NCI-H526 treated with DMSO at 0.1 percent for 48 hours (cell line): ENCODE results near the gene FERMT3.
"Not testable (repeated sequence)": the region's sequence is repeated elsewhere in the genome, so short reads cannot be mapped to it uniquely, and the experiment has no call there.

ENCODE experiments used
- DNase-seq: peaks from one replicate; lab custom pipeline; 2025; lab: John Stamatoyannopoulos, UW

Gene FERMT3

DNA sequence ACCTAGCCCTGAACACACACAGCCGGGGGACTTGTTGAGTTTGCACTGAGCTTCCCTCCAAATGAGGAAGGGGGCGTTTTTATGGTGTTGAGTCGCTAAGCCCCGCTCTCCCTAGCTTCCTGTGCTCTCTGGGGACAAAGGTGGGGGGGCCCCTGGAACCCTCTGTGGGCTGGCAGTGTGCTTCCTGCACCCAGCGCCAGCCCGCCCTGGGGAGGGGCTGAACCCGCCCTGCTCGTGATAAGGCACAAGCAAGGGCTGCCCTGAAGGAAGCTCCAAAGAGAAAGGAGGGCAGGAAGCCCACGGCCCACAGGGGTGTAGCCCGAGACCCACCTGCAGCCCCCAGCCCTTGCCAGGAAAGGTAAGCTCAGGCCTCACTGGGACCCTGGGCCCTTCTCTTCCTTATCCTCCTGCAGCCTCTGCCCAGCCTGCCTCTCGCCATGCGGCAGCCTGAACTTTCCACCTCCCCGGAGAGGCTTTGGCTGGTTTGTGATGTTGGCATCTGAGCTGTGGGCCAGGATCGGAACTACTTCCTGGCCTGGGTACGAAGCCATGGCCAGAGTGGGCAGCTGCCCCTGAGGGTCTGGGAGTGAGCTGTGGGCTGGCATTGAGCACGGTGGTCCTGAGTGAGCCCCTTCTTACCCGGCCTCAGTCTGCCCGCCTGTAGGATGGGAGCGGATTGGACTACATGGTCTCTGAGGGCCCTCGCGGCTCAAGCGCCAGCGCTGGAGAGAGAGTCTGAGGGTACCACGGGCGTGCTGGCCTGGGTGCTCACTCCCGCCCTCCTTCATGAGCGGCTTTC lies at the start of gene FERMT3:
Gene FERMT3, plus strand, starts transcription at position 265 of the 799 bp plus-strand sequence. CDS start 644 bp downstream, outside the sequence.
- DNase-seq = no peak

DNA sequence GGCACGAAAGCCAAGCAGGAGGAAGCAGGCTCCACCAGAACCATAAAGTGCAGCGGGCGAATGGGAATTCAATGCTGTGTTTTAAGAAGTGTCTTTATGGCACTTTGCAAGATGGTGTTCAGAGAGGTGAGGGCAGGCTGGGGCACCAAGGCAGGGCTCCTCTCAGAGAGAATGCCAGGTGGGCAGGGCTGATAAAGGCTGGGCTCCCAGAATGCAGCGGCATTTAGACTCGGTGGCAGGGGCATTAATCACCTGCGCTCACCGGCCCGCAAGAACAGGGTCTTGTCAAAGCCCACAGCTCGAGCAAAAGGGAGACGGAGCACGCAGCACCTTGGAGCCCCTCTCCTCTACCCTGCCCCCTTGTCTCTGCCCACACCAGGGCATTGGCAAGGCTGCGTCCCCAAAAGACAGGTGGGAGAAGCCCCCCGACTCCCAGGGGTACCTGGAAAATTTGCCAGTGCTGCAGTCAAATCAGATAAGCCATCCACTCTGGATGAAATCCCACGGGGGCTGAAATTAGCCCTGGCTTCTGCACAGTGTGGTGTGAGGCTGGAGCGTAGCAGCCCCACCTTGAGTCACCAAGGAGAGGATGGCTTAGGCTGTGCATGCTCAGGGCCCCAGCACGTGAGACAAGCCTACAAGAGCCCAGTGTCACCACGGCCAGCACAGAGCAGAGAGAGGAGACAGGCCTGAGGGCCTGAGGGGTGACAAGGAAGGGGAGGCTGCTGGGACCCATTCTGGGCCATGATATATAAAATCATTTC lies 48.7 kb upstream of the FERMT3 start:
- peak; percentile 10 for DNase-seq

DNA sequence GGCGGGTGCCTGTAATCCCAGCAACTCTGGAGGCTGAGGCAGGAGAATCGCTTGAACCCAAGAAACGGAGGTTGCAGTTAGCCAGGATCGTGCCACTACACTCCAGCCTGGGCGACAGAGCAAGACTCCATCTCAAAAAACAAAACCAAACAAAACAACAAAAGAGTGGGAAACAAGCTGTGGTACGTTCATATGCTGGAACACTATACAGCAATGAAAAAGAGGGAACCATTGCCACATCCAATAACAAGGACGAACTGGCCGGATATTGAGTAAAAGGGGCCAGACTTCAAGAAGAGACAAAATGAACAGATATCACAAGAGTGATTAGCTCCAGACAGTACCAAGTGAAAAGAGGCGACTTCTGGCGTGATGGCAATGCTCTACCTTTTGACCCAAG lies 45.5 kb upstream of the FERMT3 start:
- no peak for DNase-seq

GRCh38 chr11:64162769-64163168 lies 43.8 kb upstream of the FERMT3 start:
- DNase-seq = not testable (repeated sequence)

- DNase-seq = no peak
These were observed 42.6 kb upstream of the FERMT3 start for GRCh38 chr11:64163951-64164350.

DNA sequence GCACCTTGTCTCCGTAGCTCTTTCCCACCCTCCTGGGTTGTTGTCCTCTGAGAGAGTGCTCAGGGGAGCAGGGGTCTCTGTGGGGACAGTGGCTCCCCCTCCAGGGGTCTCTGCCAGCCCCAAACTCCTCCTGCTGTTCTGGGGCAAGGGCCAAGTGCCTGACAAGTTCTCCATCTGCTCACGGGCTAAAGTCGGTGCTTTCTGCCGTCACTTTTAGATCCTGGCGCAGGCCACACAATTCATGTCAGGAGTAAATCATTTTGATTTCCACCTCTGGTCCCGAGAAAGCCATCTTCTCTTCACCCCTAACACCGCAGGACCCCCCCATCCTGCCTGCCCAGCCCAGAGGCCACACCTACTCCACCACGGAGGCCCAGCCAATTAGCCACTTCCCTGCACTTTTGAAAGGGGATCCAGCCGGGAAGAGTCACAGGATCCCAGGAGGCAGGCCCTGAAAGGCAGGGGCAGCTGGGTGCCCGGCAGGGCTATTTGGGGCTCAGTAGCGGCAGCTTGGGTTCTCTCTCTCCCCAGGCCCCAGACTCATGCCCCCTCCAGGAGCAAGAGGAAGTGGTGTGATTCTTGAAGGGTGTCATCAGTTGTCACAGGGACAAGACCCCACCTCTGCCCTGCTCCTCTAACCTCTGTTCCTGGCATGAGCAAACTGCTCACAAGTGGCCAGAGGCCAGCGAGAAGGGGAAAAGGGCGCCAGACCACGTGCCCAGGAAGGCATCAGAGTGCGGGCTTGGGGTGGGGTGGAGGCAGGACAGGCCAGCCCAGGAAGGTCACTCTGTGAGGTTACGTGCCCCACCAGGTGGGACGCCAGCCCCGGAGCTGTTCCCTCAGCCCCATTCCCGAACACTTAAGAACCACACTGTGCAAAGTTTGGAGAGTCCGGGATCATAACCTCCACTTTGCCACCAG lies 41.9 kb upstream of the FERMT3 start:
- DNase-seq = peak; percentile 25

GRCh38 chr11:64165481-64165841 lies 41.1 kb upstream of the FERMT3 start:
- DNase-seq = no peak

- DNase-seq = peak; percentile 87
These were observed 40.5 kb upstream of the FERMT3 start, which contains the start of gene MACROD1 for GRCh38 chr11:64165842-64166635. MACROD1 (minus strand) TSS chr11:64166113; CDS start chr11:64165994, 119 bp downstream.

GRCh38 chr11:64170419-64170818 lies 36.1 kb upstream of the FERMT3 start:
- no peak for DNase-seq

GRCh38 chr11:64173616-64174355 lies 32.7 kb upstream of the FERMT3 start:
- DNase-seq = no peak

DNA sequence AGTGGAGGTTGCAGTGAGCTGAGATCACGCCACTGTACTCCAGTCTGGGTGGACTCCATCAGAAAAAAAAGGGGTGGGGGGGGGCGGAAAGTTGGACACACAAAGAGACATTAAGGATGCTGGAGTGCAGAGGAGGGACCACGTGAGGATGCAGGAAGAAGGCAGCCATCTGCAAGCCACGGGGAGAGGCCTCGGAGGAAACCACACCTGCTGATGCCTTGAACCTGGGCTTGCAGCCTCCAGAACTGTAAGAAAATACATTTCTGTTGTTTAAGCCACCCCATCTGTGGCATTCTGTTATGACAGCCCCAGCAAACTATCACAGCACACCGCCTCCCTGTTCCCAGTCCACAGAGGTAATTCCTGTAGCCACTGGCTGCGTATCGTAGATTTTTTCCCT lies 29.8 kb upstream of the FERMT3 start:
- DNase-seq = no peak

GRCh38 chr11:64178203-64178602 lies 28.3 kb upstream of the FERMT3 start:
- no peak for DNase-seq

DNA sequence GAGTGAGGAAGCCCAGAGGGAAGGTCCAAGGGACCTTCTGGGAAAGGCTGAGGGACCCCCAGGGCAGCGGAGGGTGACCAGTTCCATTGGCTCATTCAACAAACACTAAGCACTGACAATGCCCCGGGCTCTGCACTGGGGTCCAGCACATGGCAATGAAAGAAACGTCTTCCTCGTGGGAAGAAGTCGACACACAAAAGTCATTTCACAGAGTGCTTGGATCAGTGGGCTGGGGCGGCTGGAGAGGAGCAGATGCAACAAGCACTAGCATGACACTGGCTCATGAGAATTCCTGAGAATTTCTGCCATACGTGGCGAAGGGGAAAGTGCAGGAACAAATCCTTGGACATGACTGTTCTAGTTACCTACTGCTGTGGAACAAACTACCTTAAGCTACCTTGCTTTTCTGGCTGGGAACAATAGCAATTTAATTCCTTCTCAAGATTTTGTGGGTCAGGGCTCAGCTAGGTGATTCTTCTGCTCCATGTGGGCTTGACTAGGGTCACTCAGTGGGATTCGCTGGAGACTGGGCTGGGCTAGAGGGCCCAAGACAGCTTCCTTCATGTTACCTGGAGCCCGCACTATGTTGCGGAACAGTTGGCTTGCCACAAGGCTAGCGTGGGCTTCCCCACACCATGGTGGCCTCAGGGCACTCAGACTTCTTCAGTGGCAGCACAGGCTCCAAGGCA lies 27.4 kb upstream of the FERMT3 start:
- DNase-seq = no peak

GRCh38 chr11:64180891-64181290 lies 25.6 kb upstream of the FERMT3 start:
- no peak for DNase-seq

- peak; percentile 54 for DNase-seq
These were observed 24.8 kb upstream of the FERMT3 start for GRCh38 chr11:64181506-64182411.

- DNase-seq = no peak
These were observed 22.6 kb upstream of the FERMT3 start for GRCh38 chr11:64183890-64184289.

DNA sequence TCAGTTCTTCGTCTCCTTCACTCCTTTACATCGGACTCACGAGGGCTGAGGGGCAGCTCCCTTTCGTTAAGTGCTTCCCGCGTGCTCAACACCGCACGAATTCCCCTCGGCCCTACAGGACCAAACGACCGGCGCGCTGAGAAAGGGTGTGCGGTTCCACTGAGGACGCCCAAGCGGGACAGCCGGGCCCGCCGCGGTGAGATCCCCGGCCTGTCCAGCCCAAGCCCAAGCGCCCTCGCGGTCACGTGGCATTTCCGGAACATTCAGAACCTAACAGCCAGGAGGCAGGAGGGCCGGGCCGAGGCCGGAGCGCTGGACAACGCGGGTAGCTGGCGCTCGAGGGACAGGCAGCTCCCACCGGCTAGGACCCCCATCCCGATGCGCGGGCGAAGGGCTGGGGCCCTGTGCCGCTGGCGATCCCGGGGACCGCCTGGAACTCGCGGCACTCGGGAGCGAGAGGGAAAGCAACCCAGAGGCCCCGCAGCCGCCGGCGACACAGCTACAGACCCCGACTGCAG lies 21.3 kb upstream of the FERMT3 start:
- peak; percentile 74 for DNase-seq

DNA sequence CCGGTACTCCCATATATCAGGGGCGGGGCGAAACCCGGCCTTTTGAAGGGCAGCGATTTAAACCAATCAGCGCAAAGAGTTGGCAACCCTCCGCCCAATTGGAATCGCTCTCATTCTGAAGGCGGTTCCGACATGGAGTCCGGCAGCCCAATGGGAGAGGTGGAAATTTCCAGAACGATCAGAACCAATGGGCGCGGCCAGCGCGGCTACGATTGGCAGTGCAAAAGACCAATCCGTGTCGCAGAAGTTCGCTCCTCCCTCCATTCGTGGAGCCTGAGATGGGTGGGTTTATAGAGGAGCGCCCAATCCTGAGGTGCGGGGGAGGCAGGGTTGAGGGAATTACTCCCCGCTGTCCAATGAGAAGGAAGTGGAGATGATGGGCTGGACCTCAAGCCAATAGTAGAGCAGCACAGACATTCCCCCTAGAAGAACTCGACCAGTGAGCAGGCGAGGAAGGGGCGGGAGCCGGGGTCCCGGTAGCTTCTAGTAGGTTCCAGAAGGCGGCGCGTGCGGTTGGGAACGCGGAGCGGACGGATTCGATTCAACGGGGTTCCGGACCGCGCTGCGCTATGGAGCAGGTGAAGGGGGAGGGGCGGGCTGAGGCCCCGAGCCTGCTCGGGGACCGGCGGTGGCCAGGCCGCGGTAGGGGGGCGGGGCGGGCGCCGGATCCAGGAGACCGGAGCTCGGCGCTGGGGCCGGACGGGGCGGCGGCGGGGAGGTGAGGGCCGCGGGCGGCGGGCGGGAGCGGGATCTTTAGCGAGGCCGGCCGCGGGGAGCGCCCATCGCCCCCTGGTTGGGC lies 20.6 kb upstream of the FERMT3 start, which contains the start of gene STIP1:
Gene STIP1, plus strand, starts transcription at position 479 of the 799 bp plus-strand sequence. Its CDS starts 91 bp downstream, at position 570.
- DNase-seq = peak; percentile 100
